GM23338 (cell line): ENCODE measurements around the gene KREMEN2. TPM values are rescaled to one million over a fixed set of nuclear protein-coding genes. Genes with fewer than 3 reads are reported as not detected.

Source experiments
- ATAC-seq: fragments of 200-7000 bp; cut with Tn5 transposase; 3 replicates; pipeline ENCODE4 v1.9.1; 2020
- DNase-seq: peaks from one replicate; pipeline ENCODE4 v3.0.0-alpha.2; 2015; ENCODE audit warnings: low spot score
- H2AFZ ChIP-seq: fragments of 200-600 bp; sonication (generic); 2 replicates; pipeline ENCODE4 v1.8.0; 2016; ENCODE audit warnings: antibody characterized with exemption, mild to moderate bottlenecking, moderate library complexity
- H3F3A ChIP-seq: fragments of 200-600 bp; sonication (generic); replicated peaks from 2 replicates; pipeline ENCODE4 v1.8.0; 2017; ENCODE audit warnings: antibody characterized with exemption, mixed run types, low read depth
- H3K27ac ChIP-seq: fragments of 200-600 bp; sonication (generic); 2 replicates; pipeline ENCODE4 v1.6.1; 2016; ENCODE audit warnings: low read depth
- H3K27me3 ChIP-seq: fragments of 200-600 bp; sonication (generic); 2 replicates; pipeline ENCODE4 v1.8.0; 2016; ENCODE audit warnings: mild to moderate bottlenecking, mixed run types, moderate library complexity; ENCODE audit not compliant: insufficient read depth
- H3K36me3 ChIP-seq: fragments of 200-600 bp; sonication (generic); 2 replicates; pipeline ENCODE4 v1.8.0; 2016; ENCODE audit warnings: mild to moderate bottlenecking; ENCODE audit not compliant: insufficient read depth
- H3K4me1 ChIP-seq: fragments of 200-600 bp; sonication (generic); 2 replicates; pipeline ENCODE4 v1.8.0; 2016; ENCODE audit warnings: mild to moderate bottlenecking, moderate library complexity; ENCODE audit not compliant: insufficient read depth
- H3K4me2 ChIP-seq: fragments of 200-600 bp; sonication (generic); 2 replicates; pipeline ENCODE4 v1.7.1; 2017; ENCODE audit warnings: mixed run types
- H3K4me3 ChIP-seq: fragments of 200-600 bp; sonication (generic); 2 replicates; pipeline ENCODE4 v1.6.1; 2016; ENCODE audit warnings: mixed run types
- H3K79me2 ChIP-seq: fragments of 200-600 bp; sonication (generic); replicated peaks from 2 replicates; pipeline ENCODE4 v1.8.0; 2017; ENCODE audit warnings: mild to moderate bottlenecking; ENCODE audit not compliant: insufficient read depth
- H3K9me2 ChIP-seq: fragments of 200-600 bp; sonication (generic); 2 replicates; pipeline ENCODE4 v1.8.0; 2017; ENCODE audit not compliant: insufficient read depth
- H4K20me1 ChIP-seq: fragments of 200-600 bp; sonication (generic); replicated peaks from 2 replicates; pipeline ENCODE4 v1.8.0; 2017; ENCODE audit warnings: mild to moderate bottlenecking; ENCODE audit not compliant: insufficient read depth
- H3K27ac Mint-ChIP-seq: 2 replicates; pipeline ENCODE4 v1.8.0; 2020; ENCODE audit warnings: inconsistent platforms, mild to moderate bottlenecking, moderate library complexity, mixed read lengths
- H3K27me3 Mint-ChIP-seq: 3 replicates; pipeline ENCODE4 v1.8.0; 2022; ENCODE audit warnings: low read depth, mild to moderate bottlenecking, moderate library complexity, mixed read lengths, inconsistent platforms; ENCODE audit not compliant: insufficient read depth, poor library complexity
- H3K36me3 Mint-ChIP-seq: 3 replicates; pipeline ENCODE4 v1.8.0; 2021; ENCODE audit warnings: low read depth, mild to moderate bottlenecking, inconsistent platforms, moderate library complexity, mixed read lengths
- H3K4me1 Mint-ChIP-seq: 3 replicates; pipeline ENCODE4 v1.8.0; 2020; ENCODE audit warnings: mild to moderate bottlenecking, inconsistent platforms, mixed read lengths
- H3K4me3 Mint-ChIP-seq: 3 replicates; pipeline ENCODE4 v1.8.0; 2021; ENCODE audit warnings: moderate library complexity, mild to moderate bottlenecking, inconsistent platforms, mixed read lengths
- H3K9me3 Mint-ChIP-seq: 3 replicates; pipeline ENCODE4 v1.8.0; 2020; ENCODE audit warnings: moderate library complexity, mild to moderate bottlenecking, inconsistent platforms, mixed read lengths
- CREB1 ChIP-seq: fragments of 250-450 bp; sonication (Bioruptor Pico); IDR thresholded peaks from 2 replicates; pipeline ENCODE4 v1.5.0; 2020; ENCODE audit warnings: low read depth, mild to moderate bottlenecking, moderate library complexity
- CTCF ChIP-seq, 2 experiments: fragments of 200-600 bp in 1 of 2; sonication (generic) in 1 of 2; conservative IDR thresholded peaks; 2 replicates each; pipeline versions ENCODE4 v1.5.1 to v1.6.1; 2016 to 2017; ENCODE audit warnings: antibody characterized with exemption in 2 of 2, low read depth in 2 of 2, mild to moderate bottlenecking in 2 of 2, moderate library complexity in 1 of 2
- ETS1 ChIP-seq: IDR thresholded peaks from 2 replicates; pipeline ENCODE4 v1.6.1; 2016; ENCODE audit warnings: antibody characterized with exemption
- EZH2 ChIP-seq: fragments of 200-600 bp; sonication (generic); IDR thresholded peaks from one replicate; pipeline ENCODE4 v1.8.0; 2017; ENCODE audit warnings: antibody characterized with exemption, mild to moderate bottlenecking, low read depth; ENCODE audit not compliant: unreplicated experiment
- EZH2phosphoT487 ChIP-seq: fragments of 200-600 bp; sonication (generic); IDR thresholded peaks from one replicate; pipeline ENCODE4 v1.8.1; 2018; ENCODE audit warnings: antibody characterized with exemption; ENCODE audit not compliant: unreplicated experiment
- JUNB ChIP-seq: IDR thresholded peaks from one replicate; pipeline ENCODE4 v1.6.1; 2016; ENCODE audit warnings: antibody characterized with exemption; ENCODE audit not compliant: unreplicated experiment
- NANOG ChIP-seq: IDR thresholded peaks from 2 replicates; pipeline ENCODE4 v1.6.1; 2016; ENCODE audit warnings: antibody characterized with exemption, borderline replicate concordance
- POLR2AphosphoS5 ChIP-seq: IDR thresholded peaks from 2 replicates; pipeline ENCODE4 v1.6.1; 2016; ENCODE audit warnings: antibody characterized with exemption, low read depth
- STAT1 ChIP-seq: IDR thresholded peaks from one replicate; pipeline ENCODE4 v1.6.1; 2016; ENCODE audit warnings: antibody characterized with exemption; ENCODE audit not compliant: unreplicated experiment
- ZNF114 ChIP-seq: fragments of 250-450 bp; sonication (Bioruptor Pico); IDR thresholded peaks from 2 replicates; pipeline ENCODE4 v1.5.0; 2020; ENCODE audit warnings: mild to moderate bottlenecking, moderate library complexity
- ZNF331 ChIP-seq: fragments of 250-450 bp; sonication (Bioruptor Pico); IDR thresholded peaks from 2 replicates; pipeline ENCODE4 v1.5.0; 2020; ENCODE audit warnings: low read depth, mild to moderate bottlenecking, moderate library complexity
- ZNF462 ChIP-seq: fragments of 250-450 bp; sonication (Bioruptor Pico); IDR thresholded peaks from 2 replicates; pipeline ENCODE4 v1.5.0; 2020; ENCODE audit warnings: mild to moderate bottlenecking, moderate library complexity
- polyA plus RNA-seq: library from polyadenylated mRNA; unstranded; fragments of >200 nt; fragmentation: Nextera tagmentation; extraction: Ambion mirVana; gene quantifications from 2 replicates; pipeline ENCODE4 v1.2.1, GENCODE V29; 2016
- total RNA-seq: library from RNA; depleted of rRNA; stranded (reverse); fragments of >200 nt; shearing (Covaris generic); gene quantifications from 2 replicates; pipeline ENCODE4 v1.2.3, GENCODE V29; 2014
- TF ChIP-seq, protein P1 (sequence below): IDR thresholded peaks from one replicate; pipeline ENCODE4 v1.6.1; 2018; ENCODE audit warnings: antibody characterized with exemption; ENCODE audit not compliant: unreplicated experiment

Gene KREMEN2
- total and polyA plus RNA-seq, 2 experiments from 2014 or later, result 4.9 to 16.1 TPM

- peaks cover 12% of the 10 kb centered on the region for H4K20me1 ChIP-seq
These were observed 6.5 kb downstream of the KREMEN2 start for GRCh38 chr16:2970563-2970962.

More at GRCh38 chr16:2970563-2970962, 6.5 kb downstream of the KREMEN2 start:
- Histone ChIP-seq H2AFZ (no peak overlapping the region), H3K36me3 (no peaks in the 10 kb centered on the region), H3K4me3 (peak overlapping the region; percentile 94), H3K79me2 (no peaks in the 10 kb centered on the region), H3K27me3 (peaks cover 31% of the 10 kb centered on the region), H3K4me2 (peak overlapping the region; percentile 95), H3K4me1 (peaks cover 15% of the 10 kb centered on the region; the same call in 1 of the 2 replicates), H3K27ac (no peak overlapping the region), H3F3A (peaks cover 33% of the 10 kb centered on the region), H3K9me2 (no peaks in the 10 kb centered on the region)
- Mint-ChIP-seq H3K4me3 (peak overlapping the region; percentile 69), H3K9me3 (no peaks in the 10 kb centered on the region), H3K36me3 (peaks cover 22% of the 10 kb centered on the region), H3K27ac (no peak overlapping the region), H3K4me1 (peaks cover 24% of the 10 kb centered on the region), H3K27me3 (peaks cover 40% of the 10 kb centered on the region)
- TF ChIP-seq STAT1, result no peak
- TF ChIP-seq, protein P1, sequence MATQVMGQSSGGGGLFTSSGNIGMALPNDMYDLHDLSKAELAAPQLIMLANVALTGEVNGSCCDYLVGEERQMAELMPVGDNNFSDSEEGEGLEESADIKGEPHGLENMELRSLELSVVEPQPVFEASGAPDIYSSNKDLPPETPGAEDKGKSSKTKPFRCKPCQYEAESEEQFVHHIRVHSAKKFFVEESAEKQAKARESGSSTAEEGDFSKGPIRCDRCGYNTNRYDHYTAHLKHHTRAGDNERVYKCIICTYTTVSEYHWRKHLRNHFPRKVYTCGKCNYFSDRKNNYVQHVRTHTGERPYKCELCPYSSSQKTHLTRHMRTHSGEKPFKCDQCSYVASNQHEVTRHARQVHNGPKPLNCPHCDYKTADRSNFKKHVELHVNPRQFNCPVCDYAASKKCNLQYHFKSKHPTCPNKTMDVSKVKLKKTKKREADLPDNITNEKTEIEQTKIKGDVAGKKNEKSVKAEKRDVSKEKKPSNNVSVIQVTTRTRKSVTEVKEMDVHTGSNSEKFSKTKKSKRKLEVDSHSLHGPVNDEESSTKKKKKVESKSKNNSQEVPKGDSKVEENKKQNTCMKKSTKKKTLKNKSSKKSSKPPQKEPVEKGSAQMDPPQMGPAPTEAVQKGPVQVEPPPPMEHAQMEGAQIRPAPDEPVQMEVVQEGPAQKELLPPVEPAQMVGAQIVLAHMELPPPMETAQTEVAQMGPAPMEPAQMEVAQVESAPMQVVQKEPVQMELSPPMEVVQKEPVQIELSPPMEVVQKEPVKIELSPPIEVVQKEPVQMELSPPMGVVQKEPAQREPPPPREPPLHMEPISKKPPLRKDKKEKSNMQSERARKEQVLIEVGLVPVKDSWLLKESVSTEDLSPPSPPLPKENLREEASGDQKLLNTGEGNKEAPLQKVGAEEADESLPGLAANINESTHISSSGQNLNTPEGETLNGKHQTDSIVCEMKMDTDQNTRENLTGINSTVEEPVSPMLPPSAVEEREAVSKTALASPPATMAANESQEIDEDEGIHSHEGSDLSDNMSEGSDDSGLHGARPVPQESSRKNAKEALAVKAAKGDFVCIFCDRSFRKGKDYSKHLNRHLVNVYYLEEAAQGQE, result no peak
- TF ChIP-seq ZNF331 (CRISPR knock-in tag), result no peak
- TF ChIP-seq ZNF462 (CRISPR knock-in tag), result no peak
- TF ChIP-seq POLR2AphosphoS5, result no peak
- no peak for TF ChIP-seq CREB1 (CRISPR knock-in tag)
- TF ChIP-seq EZH2, result no peak
- TF ChIP-seq ETS1, result no peak
- TF ChIP-seq ZNF114 (CRISPR knock-in tag), result no peak
- no peak for TF ChIP-seq NANOG
- no peak for TF ChIP-seq EZH2phosphoT487
- TF ChIP-seq JUNB, result no peak
- no peak for TF ChIP-seq CTCF (conservative IDR thresholded peaks at IDR 0.05; ENCODE audit: low read depth in 2 of 2)
- ATAC-seq, result no peak
- DNase-seq, result no peak
